CD14-positive monocyte (primary cell): ENCODE results near the gene PHYKPL. TPM values are rescaled to one million over a fixed set of nuclear protein-coding genes. Genes with fewer than 3 reads are reported as not detected.

ENCODE experiments used
- DNase-seq, 3 donors: peaks; one replicate each; pipeline ENCODE4 v3.0.0-alpha.2; 2011 to 2022
- H2AFZ ChIP-seq: 2 replicates; pipeline ENCODE4 v1.6.0; 2012; ENCODE audit warnings: mild to moderate bottlenecking, low read depth, low read length, inconsistent platforms; ENCODE audit not compliant: insufficient read depth, poor library complexity, severe bottlenecking
- H3K27ac ChIP-seq, 2 donors: 1 replicate in 1 of 2; 2 replicates in 1 of 2; pipeline ENCODE4 v1.5.1; 2012 to 2013; ENCODE audit warnings: low read length in 2 of 2, control low read depth in 1 of 2, inconsistent platforms in 1 of 2, low read depth in 1 of 2, mild to moderate bottlenecking in 1 of 2
- H3K27me3 ChIP-seq, 2 donors: one replicate each; pipeline versions ENCODE4 v1.6.0 to v1.6.1; 2011 to 2013; ENCODE audit warnings: low read length in 2 of 2; ENCODE audit not compliant: control insufficient read depth in 2 of 2, insufficient read depth in 2 of 2
- H3K36me3 ChIP-seq, 2 donors: replicated peaks in 1 of 2; 1 replicate in 1 of 2; 2 replicates in 1 of 2; pipeline versions ENCODE4 v1.5.1 to v1.6.1; 2012 to 2013; ENCODE audit warnings: low read length in 2 of 2, control low read depth in 1 of 2, inconsistent platforms in 1 of 2, mild to moderate bottlenecking in 1 of 2; ENCODE audit not compliant: insufficient read depth in 2 of 2, control insufficient read depth in 1 of 2
- H3K4me1 ChIP-seq, 2 donors: 1 replicate in 1 of 2; 2 replicates in 1 of 2; pipeline versions ENCODE4 v1.5.1 to v1.6.1; 2012 to 2013; ENCODE audit warnings: low read length in 2 of 2, control low read depth in 1 of 2, inconsistent platforms in 1 of 2, mild to moderate bottlenecking in 1 of 2, moderate library complexity in 1 of 2; ENCODE audit not compliant: insufficient read depth in 2 of 2, control insufficient read depth in 1 of 2
- H3K4me2 ChIP-seq: replicated peaks from 2 replicates; pipeline ENCODE3; 2012; ENCODE audit warnings: low read length, moderate library complexity, mild to moderate bottlenecking; ENCODE audit not compliant: poor library complexity, severe bottlenecking; ENCODE audit errors: extremely low read depth
- H3K4me3 ChIP-seq, 3 experiments: fragments of 200-600 bp in 1 of 3; sonication (generic) in 1 of 3; replicated peaks in 1 of 3; 1 replicate in 2 of 3; 2 replicates in 1 of 3; pipeline ENCODE4 v1.5.1; 2011 to 2013; ENCODE audit warnings: low read length in 3 of 3, mild to moderate bottlenecking in 3 of 3, control low read depth in 2 of 3, low read depth in 2 of 3, inconsistent platforms in 1 of 3, moderate library complexity in 1 of 3
- H3K79me2 ChIP-seq: 2 replicates; pipeline ENCODE4 v1.6.0; 2012; ENCODE audit warnings: mild to moderate bottlenecking, control low read depth, inconsistent platforms, low read length, moderate library complexity; ENCODE audit not compliant: insufficient read depth
- H3K9ac ChIP-seq: 2 replicates; pipeline ENCODE4 v1.6.0; 2017; ENCODE audit warnings: low read length, mild to moderate bottlenecking; ENCODE audit not compliant: insufficient read depth, poor library complexity, severe bottlenecking
- H3K9me3 ChIP-seq, 2 donors: replicated peaks in 1 of 2; 1 replicate in 1 of 2; 2 replicates in 1 of 2; pipeline versions ENCODE4 v1.5.1 to v1.6.1; 2012 to 2013; ENCODE audit warnings: low read length in 2 of 2, control low read depth in 1 of 2; ENCODE audit not compliant: control insufficient read depth in 1 of 2, insufficient read depth in 1 of 2
- H4K20me1 ChIP-seq: 2 replicates; pipeline ENCODE4 v1.6.0; 2012; ENCODE audit warnings: mild to moderate bottlenecking, low read length, control low read depth, moderate library complexity; ENCODE audit not compliant: insufficient read depth
- H3K27ac Mint-ChIP-seq, 7 donors: one replicate each; pipeline ENCODE4 v1.8.0; 2020; ENCODE audit warnings: mild to moderate bottlenecking in 7 of 7, mixed read lengths in 7 of 7, moderate library complexity in 6 of 7, inconsistent platforms in 2 of 7
- H3K27me3 Mint-ChIP-seq, 3 donors: one replicate each; pipeline ENCODE4 v1.8.0; 2021 to 2022; ENCODE audit warnings: low read depth in 3 of 3, mild to moderate bottlenecking in 3 of 3, mixed read lengths in 3 of 3, moderate library complexity in 3 of 3, inconsistent platforms in 1 of 3
- H3K36me3 Mint-ChIP-seq, 2 donors: one replicate each; pipeline ENCODE4 v1.8.0; 2020; ENCODE audit warnings: mixed read lengths in 2 of 2, inconsistent platforms in 1 of 2, mild to moderate bottlenecking in 1 of 2
- H3K4me1 Mint-ChIP-seq: one replicate; pipeline ENCODE4 v1.8.0; 2020; ENCODE audit warnings: mild to moderate bottlenecking, mixed read lengths
- H3K4me3 Mint-ChIP-seq, 2 donors: one replicate each; pipeline ENCODE4 v1.8.0; 2020; ENCODE audit warnings: mild to moderate bottlenecking in 2 of 2, mixed read lengths in 2 of 2, moderate library complexity in 1 of 2
- H3K9me3 Mint-ChIP-seq, 7 donors: one replicate each; pipeline ENCODE4 v1.8.0; 2020 to 2022; ENCODE audit warnings: mixed read lengths in 7 of 7, mild to moderate bottlenecking in 6 of 7, moderate library complexity in 6 of 7, inconsistent platforms in 2 of 7
- CTCF ChIP-seq: fragments of 200-600 bp; IDR thresholded peaks from one replicate; pipeline ENCODE4 v1.8.0; 2022; ENCODE audit warnings: antibody characterized with exemption, mild to moderate bottlenecking
- WGBS: methylation state at CpG from one replicate; pipeline ENCODE4 v1.1.5; 2013; ENCODE audit warnings: missing lambda C conversion rate; ENCODE audit not compliant: insufficient coverage; 5-methylcytosine and 5-hydroxymethylcytosine counted together
- intact Hi-C, 2 donors: fragments of 100-400 bp; cut with micrococcal nuclease; formaldehyde crosslinking; loops; one replicate each; pipeline versions ENCODE4 v1.15.0 to v1.15.1; 2023
- polyA plus RNA-seq, 3 donors: library from polyadenylated mRNA; depleted of rRNA in 1 of 3; unstranded in 2 of 3; stranded (reverse) in 1 of 3; fragments of 300-500 nt in 2 of 3; fragments of >200 nt in 1 of 3; fragmentation: Illumina TruSeq in 2 of 3; gene quantifications; 1 replicate in 2 of 3; 2 replicates in 1 of 3; pipeline ENCODE4 v1.2.3, GENCODE V29; 2012 to 2021

The PHYKPL gene
- polyA plus RNA-seq, 3 donors, result 39.2 to 199 (median 43.0) TPM

GRCh38 chr5:178264044-178264443, 31.4 kb upstream of the PHYKPL start:
- H3K79me2 ChIP-seq, result no peaks in the 10 kb centered on the region
- no peaks in the 10 kb centered on the region for H3K4me1 Mint-ChIP-seq
- no peaks in the 10 kb centered on the region for H3K27me3 ChIP-seq
- intact Hi-C loops, result no loop called here
- no peaks in the 10 kb centered on the region for H3K36me3 ChIP-seq
- H3K4me3 Mint-ChIP-seq, result no peak overlapping the region
- no peak for DNase-seq
- no peaks in the 10 kb centered on the region for H4K20me1 ChIP-seq
- no peak overlapping the region for H3K4me2 ChIP-seq
- 88% methylated on average over 3 of the region's 4 CpGs for WGBS
- H3K9me3 Mint-ChIP-seq, result peaks cover 0 to 3% (median 0%) of the 10 kb centered on the region in 7 donors
- H3K27me3 Mint-ChIP-seq, result peaks cover 0 to 2% (median 0%) of the 10 kb centered on the region in 3 donors
- no peaks in the 10 kb centered on the region for H3K9me3 ChIP-seq
- H3K36me3 Mint-ChIP-seq, result no peaks in the 10 kb centered on the region
- H2AFZ ChIP-seq, result no peak overlapping the region
- no peak overlapping the region for H3K9ac ChIP-seq
- no peak overlapping the region for H3K27ac ChIP-seq
- no peak overlapping the region for H3K27ac Mint-ChIP-seq
- no peak for TF ChIP-seq CTCF
- no peaks in the 10 kb centered on the region for H3K4me1 ChIP-seq
- H3K4me3 ChIP-seq, result no peak overlapping the region

DNA sequence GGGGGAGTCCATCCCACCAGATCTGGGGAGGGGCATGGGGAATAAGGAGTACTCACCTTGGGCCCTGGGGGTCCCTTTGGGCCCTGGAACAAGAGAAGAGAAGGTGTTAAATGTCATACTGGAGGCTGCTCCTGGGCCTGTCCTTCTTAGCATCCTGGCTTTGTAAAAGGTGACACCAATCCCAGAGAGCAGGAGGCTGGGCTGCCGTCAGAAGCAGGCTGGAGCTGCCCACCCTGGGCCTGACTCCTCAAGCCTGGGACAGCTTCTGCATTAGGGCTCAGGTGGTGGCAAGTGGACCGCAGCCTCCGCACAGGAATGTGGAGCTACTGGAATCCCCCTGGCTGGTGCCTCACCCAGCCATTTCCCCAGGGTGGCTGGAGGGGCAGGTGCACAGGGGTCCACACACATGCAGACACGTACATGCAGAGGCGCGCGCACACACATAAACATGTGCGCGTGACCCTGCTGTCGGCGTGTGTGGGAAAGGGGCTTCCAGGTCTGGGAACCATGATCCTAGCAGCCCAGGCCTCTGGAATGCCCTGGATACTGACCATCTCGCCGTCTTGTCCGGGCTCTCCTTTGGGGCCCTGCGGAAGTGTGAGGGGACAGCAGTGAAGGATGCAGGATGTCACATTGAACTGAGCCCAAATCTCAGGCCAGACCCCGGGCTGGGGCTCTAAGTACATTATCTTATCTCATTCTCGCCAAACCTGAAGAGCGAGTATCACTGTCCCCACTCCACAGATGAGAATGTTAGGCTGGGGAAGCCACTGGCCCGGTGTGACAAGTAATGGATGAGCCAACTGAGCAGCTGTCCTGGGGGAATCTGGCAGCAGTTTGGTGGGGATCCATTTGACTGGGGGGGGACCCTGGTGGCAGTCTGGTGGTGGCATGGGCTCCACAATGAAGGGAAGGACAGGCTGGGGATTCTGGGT, 29.3 kb upstream of the PHYKPL start:
- H3K4me3 ChIP-seq, result no peak overlapping the region
- Mint-ChIP-seq H3K27ac (no peak overlapping the region), H3K4me1 (no peaks in the 10 kb centered on the region), H3K4me3 (no peak overlapping the region), H3K9me3 (peaks cover 0 to 3% (median 0%) of the 10 kb centered on the region in 7 donors), H3K27me3 (peaks cover 0 to 2% (median 0%) of the 10 kb centered on the region in 3 donors), H3K36me3 (no peaks in the 10 kb centered on the region)
- H3K4me2 ChIP-seq, result no peak overlapping the region
- DNase-seq, result no peak
- H3K27me3 ChIP-seq, result no peaks in the 10 kb centered on the region
- no peak for TF ChIP-seq CTCF
- H3K9ac ChIP-seq, result no peak overlapping the region
- no peak overlapping the region for H3K27ac ChIP-seq
- 98% methylated on average over 12 of the region's 19 CpGs for WGBS
- H3K9me3 ChIP-seq, result no peaks in the 10 kb centered on the region
- H3K4me1 ChIP-seq, result no peaks in the 10 kb centered on the region
- intact Hi-C loops, result no loop called here
- no peaks in the 10 kb centered on the region for H3K79me2 ChIP-seq
- no peaks in the 10 kb centered on the region for H3K36me3 ChIP-seq
- no peak overlapping the region for H2AFZ ChIP-seq
- no peaks in the 10 kb centered on the region for H4K20me1 ChIP-seq
